Neuron (in vitro differentiated cells): ENCODE results near the gene SRGAP3.

Experiments
- H2AFZ ChIP-seq: one replicate; pipeline ENCODE4 v1.6.1; 2013; ENCODE audit warnings: low read depth, mild to moderate bottlenecking, inconsistent platforms, low read length, moderate library complexity
- H3K27me3 ChIP-seq: one replicate; pipeline ENCODE4 v1.6.1; 2013; ENCODE audit warnings: low read length; ENCODE audit not compliant: insufficient read depth
- H3K36me3 ChIP-seq: one replicate; pipeline ENCODE4 v1.6.1; 2013; ENCODE audit warnings: low read length; ENCODE audit not compliant: insufficient read depth
- H3K4me1 ChIP-seq: one replicate; pipeline ENCODE4 v1.6.1; 2013; ENCODE audit warnings: low read length; ENCODE audit not compliant: insufficient read depth
- H3K4me3 ChIP-seq: 2 replicates; pipeline ENCODE4 v1.5.1; 2013; ENCODE audit warnings: mild to moderate bottlenecking, low read length, moderate library complexity
- H3K9me3 ChIP-seq: one replicate; pipeline ENCODE4 v1.6.1; 2013; ENCODE audit warnings: low read length

Gene SRGAP3

DNA sequence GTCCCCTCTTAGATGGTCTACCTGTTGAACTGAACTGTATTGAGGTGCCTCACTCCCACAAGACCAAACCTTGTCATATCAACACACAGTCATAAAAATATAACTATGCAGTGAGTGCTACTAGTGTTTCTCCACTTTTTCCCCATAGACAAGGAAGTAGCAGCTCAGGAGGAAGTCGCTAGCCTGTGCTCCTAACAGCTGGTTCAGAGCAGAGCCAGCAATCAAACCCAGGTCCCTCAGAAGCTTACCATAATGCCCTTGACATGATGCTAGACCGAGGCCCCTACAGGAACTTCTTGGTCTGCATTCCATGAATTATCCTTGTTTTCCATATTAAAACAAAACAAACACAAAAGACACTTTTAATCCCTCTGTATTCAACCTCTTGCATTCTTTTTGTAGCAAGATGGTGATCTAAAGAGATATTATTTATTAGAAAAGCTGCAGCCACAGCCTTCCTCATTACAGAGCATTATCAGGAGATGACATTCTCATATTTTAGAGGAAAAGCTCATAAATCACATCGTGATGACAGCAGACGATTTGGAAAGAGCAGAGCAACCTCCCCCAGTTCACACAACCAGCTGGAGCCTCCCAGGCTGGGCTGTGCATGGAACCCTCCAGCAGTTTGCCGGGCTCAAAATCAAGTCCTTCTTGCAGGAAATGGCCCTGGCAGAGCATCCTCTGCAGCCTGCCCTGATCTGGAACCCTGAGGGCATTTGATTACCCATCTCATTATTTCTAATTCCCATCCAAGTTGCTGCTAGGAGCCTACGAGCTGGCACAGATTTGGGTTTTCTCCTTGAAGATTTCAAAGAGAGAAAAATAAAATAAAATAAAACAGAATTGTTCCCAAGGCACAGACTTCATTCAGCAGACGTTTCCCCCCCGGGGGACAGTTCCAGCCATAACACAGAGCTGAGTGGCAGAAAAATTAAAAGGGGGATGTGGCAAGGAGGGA is 118.8 kb downstream of the SRGAP3 start:
- Histone ChIP-seq H3K4me3 (no peak overlapping the region), H2AFZ (no peak overlapping the region), H3K9me3 (no peaks in the 10 kb centered on the region), H3K36me3 (peaks cover 3% of the 10 kb centered on the region), H3K27me3 (no peaks in the 10 kb centered on the region), H3K4me1 (peaks cover 24% of the 10 kb centered on the region)

DNA sequence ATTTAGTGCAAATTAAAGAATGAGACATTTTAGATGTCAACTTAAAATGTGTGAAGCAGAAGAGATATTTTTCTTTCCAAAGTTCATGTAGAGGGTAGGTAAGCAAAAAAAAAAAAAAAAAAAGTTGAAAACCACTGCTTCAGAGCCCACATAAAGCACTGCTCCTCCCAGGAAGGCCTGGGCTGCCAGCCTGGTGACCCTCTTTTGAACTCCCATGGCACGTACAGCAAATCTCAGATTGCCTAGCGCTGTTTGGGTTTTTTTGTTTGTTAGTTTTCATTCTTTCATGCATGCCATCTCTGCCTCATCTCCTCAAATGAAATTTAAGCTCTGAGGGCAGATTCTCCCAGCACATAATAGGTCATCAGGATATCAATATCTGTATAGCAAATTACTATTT is 120.1 kb downstream of the SRGAP3 start:
- H2AFZ ChIP-seq: no peak overlapping the region
- H3K4me1 ChIP-seq: peaks cover 15% of the 10 kb centered on the region
- H3K9me3 ChIP-seq: no peaks in the 10 kb centered on the region
- peaks cover 5% of the 10 kb centered on the region for H3K36me3 ChIP-seq
- H3K27me3 ChIP-seq: no peaks in the 10 kb centered on the region
- no peak overlapping the region for H3K4me3 ChIP-seq

GRCh38 chr3:9125278-9125951 is 124.0 kb downstream of the SRGAP3 start:
- Histone ChIP-seq H3K36me3 (peaks cover 26% of the 10 kb centered on the region), H3K4me1 (peaks cover 19% of the 10 kb centered on the region), H3K4me3 (no peak overlapping the region), H2AFZ (no peak overlapping the region), H3K9me3 (no peaks in the 10 kb centered on the region), H3K27me3 (no peaks in the 10 kb centered on the region)

DNA sequence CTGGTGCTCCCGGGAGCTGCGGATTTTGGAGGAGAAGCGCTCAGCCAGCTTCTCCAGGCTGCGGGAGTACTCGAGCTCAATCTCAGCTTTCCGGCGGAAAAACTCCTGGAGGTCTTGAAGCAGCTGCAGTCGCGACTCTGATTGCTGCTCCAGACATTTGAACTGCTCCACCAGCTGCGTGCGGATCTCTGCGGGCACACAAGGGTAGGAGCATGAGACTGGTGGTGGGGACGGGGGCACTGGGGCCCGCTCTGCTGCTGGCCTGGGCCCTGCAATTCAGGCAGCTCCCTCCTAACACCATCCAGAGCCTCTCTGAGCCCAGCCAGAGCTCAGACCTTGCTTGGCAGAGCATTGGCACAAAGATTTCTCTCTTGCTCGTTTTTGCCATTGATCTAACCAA is 124.7 kb downstream of the SRGAP3 start:
- no peak overlapping the region for H3K4me3 ChIP-seq
- no peaks in the 10 kb centered on the region for H3K27me3 ChIP-seq
- peaks cover 19% of the 10 kb centered on the region for H3K4me1 ChIP-seq
- H2AFZ ChIP-seq: no peak overlapping the region
- H3K36me3 ChIP-seq: peaks cover 33% of the 10 kb centered on the region
- H3K9me3 ChIP-seq: no peaks in the 10 kb centered on the region

DNA sequence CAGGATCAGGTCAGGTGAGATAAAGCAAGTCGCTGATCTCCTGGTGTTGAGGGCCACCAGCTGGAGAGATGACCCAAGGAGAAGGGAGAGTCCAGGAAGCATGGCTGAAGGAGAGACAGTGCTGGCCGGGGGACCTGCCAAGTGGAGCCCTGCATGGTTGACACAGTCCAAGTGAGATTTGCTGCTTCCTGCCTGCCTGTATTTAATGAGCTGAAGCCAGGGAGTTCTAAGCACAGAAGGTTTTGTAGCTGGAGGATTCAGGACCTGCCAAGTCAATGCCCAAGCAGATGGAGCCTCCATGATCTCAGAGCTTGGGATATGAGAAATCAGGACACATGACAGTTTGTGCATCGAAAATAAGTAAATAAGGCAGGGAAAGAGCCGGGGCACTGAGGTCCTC is 125.6 kb downstream of the SRGAP3 start:
- no peak overlapping the region for H3K4me3 ChIP-seq
- H3K36me3 ChIP-seq: peaks cover 33% of the 10 kb centered on the region
- no peak overlapping the region for H2AFZ ChIP-seq
- peaks cover 19% of the 10 kb centered on the region for H3K4me1 ChIP-seq
- no peaks in the 10 kb centered on the region for H3K9me3 ChIP-seq
- no peaks in the 10 kb centered on the region for H3K27me3 ChIP-seq

DNA sequence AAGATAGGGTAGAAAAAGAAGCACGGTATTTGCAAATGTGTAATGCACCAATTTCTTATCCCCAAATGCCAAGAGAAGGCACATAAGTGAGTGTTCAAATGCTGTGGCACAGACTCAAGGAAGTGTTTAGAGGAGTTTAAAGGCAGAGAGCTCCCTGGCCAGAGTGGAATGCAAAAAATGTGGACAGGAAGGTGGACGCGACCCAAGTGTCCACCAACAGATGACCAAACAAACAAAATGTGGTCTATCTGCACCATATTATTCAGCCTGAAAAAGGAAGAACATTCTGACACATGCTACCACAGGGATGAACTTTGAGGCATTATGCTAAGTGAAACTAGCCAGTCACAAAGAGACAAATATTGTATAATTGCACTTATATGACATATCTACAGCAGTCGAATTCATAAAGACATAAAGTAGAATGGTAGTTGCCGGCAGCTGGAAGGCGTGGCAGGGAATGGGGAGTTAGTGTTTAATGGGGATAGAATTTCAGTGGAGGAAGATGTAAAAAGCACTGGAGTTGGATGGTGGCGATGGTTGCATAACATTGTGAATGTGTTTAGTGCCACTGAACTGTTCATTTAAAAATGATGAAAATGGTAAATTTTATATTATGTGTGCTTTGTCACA is 126.6 kb downstream of the SRGAP3 start:
- H3K9me3 ChIP-seq: no peaks in the 10 kb centered on the region
- H2AFZ ChIP-seq: no peak overlapping the region
- peaks cover 35% of the 10 kb centered on the region for H3K36me3 ChIP-seq
- H3K27me3 ChIP-seq: no peaks in the 10 kb centered on the region
- H3K4me1 ChIP-seq: peaks cover 19% of the 10 kb centered on the region
- no peak overlapping the region for H3K4me3 ChIP-seq

DNA sequence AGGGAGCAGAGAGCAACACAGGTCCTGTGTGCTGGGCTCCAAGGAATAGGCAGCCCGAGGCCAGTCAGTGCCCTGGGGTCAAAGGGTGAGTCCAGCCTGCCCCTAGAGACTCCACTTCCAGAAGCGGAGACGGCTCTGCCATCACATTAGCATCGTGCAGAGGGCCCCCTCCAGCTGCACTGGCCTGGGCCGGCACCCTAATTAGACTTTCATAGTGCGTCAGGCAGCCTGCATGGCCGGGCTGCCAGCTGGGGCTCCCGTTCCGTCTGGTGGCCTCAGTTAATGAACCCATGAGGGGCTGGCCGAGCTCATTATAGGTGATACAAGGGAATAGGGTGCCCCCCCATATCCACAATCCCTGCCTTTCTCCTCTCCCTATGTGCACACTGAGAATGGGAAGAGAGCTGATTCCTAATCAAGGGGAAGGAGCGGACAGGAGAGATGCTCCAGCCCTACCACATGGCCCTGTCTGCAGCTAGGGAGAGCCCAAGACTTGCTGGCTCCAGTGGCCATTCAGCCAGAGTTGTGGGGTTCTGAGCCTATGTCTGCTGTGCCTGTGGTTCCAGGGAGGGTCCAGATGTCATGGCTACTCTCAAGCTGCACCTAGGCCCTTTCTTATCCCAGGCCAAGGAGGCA is 128.0 kb downstream of the SRGAP3 start:
- peaks cover 19% of the 10 kb centered on the region for H3K4me1 ChIP-seq
- no peak overlapping the region for H3K4me3 ChIP-seq
- H3K27me3 ChIP-seq: no peaks in the 10 kb centered on the region
- no peak overlapping the region for H2AFZ ChIP-seq
- H3K36me3 ChIP-seq: peaks cover 36% of the 10 kb centered on the region
- no peaks in the 10 kb centered on the region for H3K9me3 ChIP-seq

GRCh38 chr3:9119331-9119730 is 130.1 kb downstream of the SRGAP3 start:
- Histone ChIP-seq H3K4me1 (peaks cover 12% of the 10 kb centered on the region), H3K4me3 (no peak overlapping the region)

GRCh38 chr3:9118222-9118621 is 131.2 kb downstream of the SRGAP3 start:
- Histone ChIP-seq H3K27me3 (no peaks in the 10 kb centered on the region), H3K36me3 (peaks cover 52% of the 10 kb centered on the region), H3K9me3 (peaks cover 4% of the 10 kb centered on the region), H3K4me3 (no peak overlapping the region), H3K4me1 (peaks cover 12% of the 10 kb centered on the region), H2AFZ (no peak overlapping the region)

More at GRCh38 chr3:9119331-9119730, 130.1 kb downstream of the SRGAP3 start:
- Histone ChIP-seq H2AFZ (no peak overlapping the region), H3K27me3 (no peaks in the 10 kb centered on the region), H3K9me3 (peaks cover 2% of the 10 kb centered on the region), H3K36me3 (peaks cover 50% of the 10 kb centered on the region)

GRCh38 chr3:9117220-9117619 is 132.2 kb downstream of the SRGAP3 start:
- Histone ChIP-seq H3K27me3 (no peaks in the 10 kb centered on the region), H3K4me1 (peaks cover 12% of the 10 kb centered on the region), H2AFZ (no peak overlapping the region), H3K4me3 (no peak overlapping the region), H3K36me3 (peaks cover 54% of the 10 kb centered on the region), H3K9me3 (peaks cover 8% of the 10 kb centered on the region)

GRCh38 chr3:9116336-9116735 is 133.1 kb downstream of the SRGAP3 start:
- H3K4me1 ChIP-seq: peaks cover 6% of the 10 kb centered on the region
- H3K4me3 ChIP-seq: no peak overlapping the region
- peaks cover 8% of the 10 kb centered on the region for H3K9me3 ChIP-seq
- no peaks in the 10 kb centered on the region for H3K27me3 ChIP-seq
- no peak overlapping the region for H2AFZ ChIP-seq
- H3K36me3 ChIP-seq: peaks cover 57% of the 10 kb centered on the region

DNA sequence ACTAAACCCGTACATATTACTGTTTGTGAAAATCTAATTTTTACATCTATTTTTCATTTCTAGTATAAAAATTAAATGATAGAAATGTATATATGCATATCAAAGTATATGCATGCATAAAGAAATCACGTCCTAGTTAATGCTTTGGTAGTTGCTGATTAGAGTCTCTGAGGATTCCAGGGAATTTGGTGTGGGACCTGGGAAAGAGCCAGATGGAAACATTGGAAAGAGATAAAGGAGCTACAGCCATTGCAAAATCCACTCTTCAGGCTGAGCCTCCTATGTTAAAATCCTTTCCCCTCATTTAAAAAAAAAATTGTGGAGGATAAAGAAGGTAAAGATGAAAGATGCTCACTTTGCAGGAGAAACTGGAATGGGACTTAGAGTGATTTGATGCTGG is 134.1 kb downstream of the SRGAP3 start:
- Histone ChIP-seq H2AFZ (no peak overlapping the region), H3K9me3 (peaks cover 8% of the 10 kb centered on the region), H3K36me3 (peaks cover 63% of the 10 kb centered on the region), H3K27me3 (no peaks in the 10 kb centered on the region), H3K4me3 (no peak overlapping the region), H3K4me1 (no peaks in the 10 kb centered on the region)

GRCh38 chr3:9113040-9113439 is 136.4 kb downstream of the SRGAP3 start:
- H2AFZ ChIP-seq: no peak overlapping the region
- no peaks in the 10 kb centered on the region for H3K4me1 ChIP-seq
- peaks cover 8% of the 10 kb centered on the region for H3K9me3 ChIP-seq
- H3K4me3 ChIP-seq: no peak overlapping the region
- no peaks in the 10 kb centered on the region for H3K27me3 ChIP-seq
- peaks cover 74% of the 10 kb centered on the region for H3K36me3 ChIP-seq
